ENCODE results near the gene MED9.

DNA sequence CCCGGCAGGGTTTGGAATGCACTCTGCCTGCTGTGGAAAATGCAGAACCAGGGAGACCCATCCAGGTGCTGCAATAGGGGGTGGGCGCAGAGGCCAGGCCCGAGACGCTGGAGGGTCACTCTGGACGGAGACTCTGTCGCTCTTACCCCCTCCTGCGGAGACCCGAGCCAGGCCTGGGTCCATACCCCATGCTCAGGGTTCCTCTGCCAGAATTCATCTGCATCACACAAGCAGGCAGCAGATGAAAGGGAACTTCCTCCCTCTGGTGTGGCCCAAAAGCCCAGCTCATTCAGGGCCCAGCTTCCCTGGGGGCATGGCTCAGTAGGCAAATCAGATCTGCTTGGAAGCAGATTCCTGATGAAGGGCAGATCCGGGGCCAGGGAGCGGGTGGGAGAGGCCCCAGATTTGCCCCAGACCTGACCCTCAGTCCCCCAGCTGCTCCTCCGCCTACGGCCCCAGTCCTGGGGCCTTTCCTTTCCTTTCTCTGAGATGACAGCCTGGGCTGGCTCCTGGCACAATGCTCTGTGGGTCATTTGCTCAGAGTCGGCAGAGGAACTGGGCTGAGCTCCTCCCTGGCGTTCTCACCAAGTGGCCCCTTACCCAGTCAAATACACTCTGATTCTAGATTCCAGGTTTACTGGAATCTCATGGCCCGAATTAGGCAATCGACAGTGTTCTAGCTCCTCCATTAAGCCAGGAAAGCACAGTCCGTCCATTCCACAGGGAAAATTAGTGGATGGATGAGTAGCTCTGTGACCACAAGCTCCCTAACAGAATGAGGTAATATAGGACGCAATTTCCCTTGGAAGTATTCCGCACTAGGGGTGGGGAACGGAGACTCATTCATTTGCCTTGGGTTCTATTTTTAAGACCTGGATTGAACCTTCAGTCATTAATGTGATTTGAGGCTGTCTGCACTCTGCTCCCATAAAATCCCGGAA is 38.5 kb downstream of the MED9 start:
- TF ChIP-seq CTCF (IDR thresholded peaks at IDR 0.05) (no peak), POLR2A (IDR thresholded peaks at IDR 0.05) (no peak)

All from heart left ventricle (tissue), 13 donors.